ENCODE results near the gene FAM149A. TPM values are rescaled to one million over a fixed set of nuclear protein-coding genes. Genes with fewer than 3 reads are reported as not detected.

Gene FAM149A
- polyA plus RNA-seq, 1 donor (not counting 4 experiments of a cell fraction or from before 2014, with no cell fraction given) = 0.41 TPM

GRCh38 chr4:186097386-186097785 is 7.1 kb upstream of the FAM149A start:
- H3K27ac ChIP-seq (ENCODE audit: control insufficient read depth, insufficient read depth, low read length) = no peak overlapping the region
- H3K4me3 ChIP-seq (ENCODE audit: control insufficient read depth in 2 of 3, extremely low read depth in 1 of 3, insufficient read depth in 2 of 3, low read depth in 1 of 3, low read length in 3 of 3) = no peak overlapping the region
- no peaks in the 10 kb centered on the region for H3K79me2 ChIP-seq (ENCODE audit: control insufficient read depth, insufficient read depth, low read length)
- H3K9me1 ChIP-seq (ENCODE audit: control insufficient read depth, extremely low read depth, insufficient read depth, low read length) = no peaks in the 10 kb centered on the region
- no peak overlapping the region for H2AFZ ChIP-seq (ENCODE audit: control insufficient read depth, low read length)
- no peaks in the 10 kb centered on the region for H4K20me1 ChIP-seq (ENCODE audit: control insufficient read depth, extremely low read depth, insufficient read depth, low read length)
- TF ChIP-seq CTCF (optimal IDR thresholded peaks at IDR 0.05 in 1 of 3, IDR thresholded peaks at IDR 0.05 in 1 of 3, conservative IDR thresholded peaks at IDR 0.05 in 1 of 3; ENCODE audit: extremely low read depth in 1 of 3, insufficient read depth in 2 of 3, low read length in 3 of 3) (no peak), EZH2 (IDR thresholded peaks at IDR 0.05; ENCODE audit: low read length) (no peak)
- no peaks in the 10 kb centered on the region for H3K9me3 ChIP-seq (ENCODE audit: control insufficient read depth, low read depth, low read length)
- no peak for DNase-seq (ENCODE audit: low read depth, low spot score)
- no peaks in the 10 kb centered on the region for H3K4me1 ChIP-seq (ENCODE audit: control insufficient read depth, extremely low read depth, insufficient read depth, low read length)
- no peaks in the 10 kb centered on the region for H3K36me3 ChIP-seq (ENCODE audit: control insufficient read depth in 2 of 2, extremely low read depth in 1 of 2, insufficient read depth in 2 of 2, low read length in 2 of 2)
- FAIRE-seq = no peak
- no peak overlapping the region for H3K4me2 ChIP-seq (ENCODE audit: control insufficient read depth, extremely low read depth, insufficient read depth, low read depth, low read length)
- dilution Hi-C loops (cut with MboI; ENCODE audit: extremely low pct_ligation_motif_present, low sequenced_read_pairs) = no loop called here
- H3K9ac ChIP-seq (ENCODE audit: control insufficient read depth, extremely low read depth, insufficient read depth, low read length) = no peak overlapping the region
- H3K27me3 ChIP-seq (ENCODE audit: control insufficient read depth, extremely low read depth, insufficient read depth, low read length) = no peaks in the 10 kb centered on the region

- H3K4me3 ChIP-seq (ENCODE audit: control insufficient read depth in 2 of 3, extremely low read depth in 1 of 3, insufficient read depth in 2 of 3, low read depth in 1 of 3, low read length in 3 of 3) = no peak overlapping the region
- FAIRE-seq = no peak
- H3K4me2 ChIP-seq (ENCODE audit: control insufficient read depth, extremely low read depth, insufficient read depth, low read depth, low read length) = no peak overlapping the region
- no peak overlapping the region for H2AFZ ChIP-seq (ENCODE audit: control insufficient read depth, low read length)
- H3K4me1 ChIP-seq (ENCODE audit: control insufficient read depth, extremely low read depth, insufficient read depth, low read length) = no peaks in the 10 kb centered on the region
- H3K79me2 ChIP-seq (ENCODE audit: control insufficient read depth, insufficient read depth, low read length) = no peaks in the 10 kb centered on the region
- dilution Hi-C loops (cut with MboI; ENCODE audit: extremely low pct_ligation_motif_present, low sequenced_read_pairs) = no loop called here
- no peaks in the 10 kb centered on the region for H3K9me3 ChIP-seq (ENCODE audit: control insufficient read depth, low read depth, low read length)
- no peak overlapping the region for H3K9ac ChIP-seq (ENCODE audit: control insufficient read depth, extremely low read depth, insufficient read depth, low read length)
- H4K20me1 ChIP-seq (ENCODE audit: control insufficient read depth, extremely low read depth, insufficient read depth, low read length) = no peaks in the 10 kb centered on the region
- H3K36me3 ChIP-seq (ENCODE audit: control insufficient read depth in 2 of 2, extremely low read depth in 1 of 2, insufficient read depth in 2 of 2, low read length in 2 of 2) = no peaks in the 10 kb centered on the region
- H3K9me1 ChIP-seq (ENCODE audit: control insufficient read depth, extremely low read depth, insufficient read depth, low read length) = no peaks in the 10 kb centered on the region
- no peak overlapping the region for H3K27ac ChIP-seq (ENCODE audit: control insufficient read depth, insufficient read depth, low read length)
- TF ChIP-seq EZH2 (IDR thresholded peaks at IDR 0.05; ENCODE audit: low read length) (no peak), CTCF (optimal IDR thresholded peaks at IDR 0.05 in 1 of 3, IDR thresholded peaks at IDR 0.05 in 1 of 3, conservative IDR thresholded peaks at IDR 0.05 in 1 of 3; ENCODE audit: extremely low read depth in 1 of 3, insufficient read depth in 2 of 3, low read length in 3 of 3) (no peak)
- DNase-seq (ENCODE audit: low read depth, low spot score) = no peak
- H3K27me3 ChIP-seq (ENCODE audit: control insufficient read depth, extremely low read depth, insufficient read depth, low read length) = peaks cover 33% of the 10 kb centered on the region
These were observed 1.6 kb upstream of the FAM149A start for GRCh38 chr4:186102931-186103330.

All from keratinocyte (primary cell).